Esophagus muscularis mucosa (tissue), 3 donors: ENCODE measurements around the gene FMNL1.
A peak's percentile ranks its signal among the peaks of the same experiment; 100 is the strongest.

Experiments used
- CTCF ChIP-seq, 3 experiments: fragments of 200-600 bp in 2 of 3; fragments of 450-650 bp in 1 of 3; sonication (generic) in 2 of 3; IDR thresholded peaks; one replicate each; pipeline ENCODE4 v1.5.1; 2017 to 2019; ENCODE audit warnings: antibody characterized with exemption in 3 of 3, mild to moderate bottlenecking in 2 of 3, moderate library complexity in 1 of 3
- POLR2A ChIP-seq: fragments of 450-650 bp; IDR thresholded peaks from one replicate; pipeline ENCODE4 v1.6.1; 2017; ENCODE audit warnings: antibody characterized with exemption, moderate library complexity, mild to moderate bottlenecking, low read depth
- POLR2AphosphoS5 ChIP-seq, 2 donors: sonication (generic); formaldehyde crosslinking; IDR thresholded peaks; one replicate each; pipeline ENCODE4 v1.6.1; 2017; ENCODE audit warnings: antibody characterized with exemption in 2 of 2

GRCh38 chr17:45218895-45219661 is 2.6 kb upstream of the FMNL1 start:
- TF ChIP-seq CTCF (IDR thresholded peaks at IDR 0.05) (peak; percentile 91 to 98 (median 95)), POLR2AphosphoS5 (IDR thresholded peaks at IDR 0.05) (peak in 1 of 2 donors; percentile 34), POLR2A (no peak)
